B cell (primary cell): Measurements from ENCODE around the gene KCNJ10. TPM values are rescaled to one million over a fixed set of nuclear protein-coding genes. Genes with fewer than 3 reads are reported as not detected.

ENCODE experiments used
- ATAC-seq: fragments of 200-7000 bp; cut with Tn5 transposase; one replicate; pipeline ENCODE4 v1.10.0; 2021; ENCODE audit warnings: low read depth, mild to moderate bottlenecking, moderate number of reproducible peaks, moderate library complexity
- CTCF ChIA-PET: fragments of 350-600 bp; sonication (Branson Sonifier 250); formaldehyde crosslinking; loops from one replicate; lab custom pipeline; 2021; ENCODE audit warnings: antibody characterized with exemption, inconsistent platforms; lab: Charles Lee
- POLR2A ChIA-PET: fragments of 350-600 bp; sonication (Branson Sonifier 250); formaldehyde crosslinking; loops from one replicate; lab custom pipeline; 2021; ENCODE audit warnings: antibody characterized with exemption; lab: Charles Lee
- DNase-seq: peaks from one replicate; pipeline ENCODE4 v3.0.0; 2013
- H2AFZ ChIP-seq: 2 replicates; pipeline ENCODE4 v1.6.1; 2012; ENCODE audit warnings: mild to moderate bottlenecking, low read depth, low read length; ENCODE audit not compliant: insufficient read depth, poor library complexity, severe bottlenecking
- H3K27ac ChIP-seq, 2 donors: 1 replicate in 1 of 2; 2 replicates in 1 of 2; pipeline ENCODE4 v1.5.1; 2012 to 2013; ENCODE audit warnings: low read length in 2 of 2, mild to moderate bottlenecking in 2 of 2, moderate library complexity in 1 of 2
- H3K27me3 ChIP-seq, 4 experiments: fragments of 200-600 bp in 1 of 4; sonication (generic) in 1 of 4; replicated peaks in 1 of 4; 1 replicate in 2 of 4; 2 replicates in 2 of 4; pipeline versions ENCODE4 v1.6.1 to v1.7.0; 2013 to 2016; ENCODE audit warnings: low read length in 3 of 4, mild to moderate bottlenecking in 2 of 4, mixed read lengths in 1 of 4, moderate library complexity in 1 of 4; ENCODE audit not compliant: insufficient read depth in 4 of 4, control insufficient read depth in 3 of 4; ENCODE audit errors: control extremely low read depth in 1 of 4
- H3K36me3 ChIP-seq, 2 experiments: replicated peaks in 1 of 2; 1 replicate in 1 of 2; 2 replicates in 1 of 2; pipeline versions ENCODE4 v1.6.1 to v1.7.1; 2013; ENCODE audit warnings: low read length in 1 of 2; ENCODE audit not compliant: insufficient read depth in 2 of 2, control insufficient read depth in 1 of 2; ENCODE audit errors: control extremely low read depth in 1 of 2, extremely low read depth in 1 of 2
- H3K4me1 ChIP-seq, 2 donors: fragments of 200-600 bp in 1 of 2; sonication (generic) in 1 of 2; 1 replicate in 1 of 2; 2 replicates in 1 of 2; pipeline versions ENCODE4 v1.5.1 to v1.6.1; 2013 to 2017; ENCODE audit warnings: low read length in 2 of 2; ENCODE audit not compliant: control insufficient read depth in 2 of 2, insufficient read depth in 2 of 2
- H3K4me2 ChIP-seq: replicated peaks from 2 replicates; pipeline ENCODE3; 2012; ENCODE audit warnings: mild to moderate bottlenecking, low read depth, low read length; ENCODE audit not compliant: poor library complexity, severe bottlenecking
- H3K4me3 ChIP-seq, 5 experiments: fragments of 200-600 bp in 1 of 5; sonication (generic) in 1 of 5; 1 replicate in 3 of 5; 2 replicates in 2 of 5; pipeline versions ENCODE4 v1.5.1 to v1.7.0; 2011 to 2016; ENCODE audit warnings: low read length in 4 of 5, mild to moderate bottlenecking in 4 of 5, low read depth in 2 of 5, control low read depth in 1 of 5, moderate library complexity in 1 of 5; ENCODE audit not compliant: insufficient read depth in 1 of 5; ENCODE audit errors: control extremely low read depth in 1 of 5, extremely low read depth in 1 of 5
- H3K79me2 ChIP-seq: fragments of 200-600 bp; sonication (generic); one replicate; pipeline ENCODE4 v1.6.0; 2016; ENCODE audit warnings: low read length; ENCODE audit not compliant: control insufficient read depth, insufficient read depth
- H3K9ac ChIP-seq: fragments of 200-600 bp; sonication (generic); 2 replicates; pipeline ENCODE4 v1.6.1; 2017; ENCODE audit warnings: mild to moderate bottlenecking, low read length, moderate library complexity
- H3K9me3 ChIP-seq, 3 donors: one replicate each; pipeline versions ENCODE4 v1.6.1 to v1.7.1; 2013; ENCODE audit warnings: low read length in 2 of 3; ENCODE audit not compliant: control insufficient read depth in 2 of 3, insufficient read depth in 1 of 3; ENCODE audit errors: control extremely low read depth in 1 of 3
- H4K20me1 ChIP-seq: 2 replicates; pipeline ENCODE4 v1.6.0; 2012; ENCODE audit warnings: mild to moderate bottlenecking, low read length; ENCODE audit not compliant: insufficient read depth, control insufficient read depth, poor library complexity, severe bottlenecking
- H3K27ac Mint-ChIP-seq: one replicate; pipeline ENCODE4 v1.8.0; 2021; ENCODE audit warnings: mixed read lengths
- H3K27me3 Mint-ChIP-seq: one replicate; pipeline ENCODE4 v1.8.0; 2021; ENCODE audit warnings: mixed read lengths
- H3K4me1 Mint-ChIP-seq: one replicate; pipeline ENCODE4 v1.8.0; 2021; ENCODE audit warnings: mixed read lengths
- H3K4me3 Mint-ChIP-seq: one replicate; pipeline ENCODE4 v1.8.0; 2021; ENCODE audit warnings: mixed read lengths
- H3K9me3 Mint-ChIP-seq: one replicate; pipeline ENCODE4 v1.8.0; 2022; ENCODE audit warnings: mixed read lengths; ENCODE audit not compliant: insufficient read depth
- CTCF ChIP-seq: fragments of 200-600 bp; IDR thresholded peaks from one replicate; pipeline ENCODE4 v1.8.0; 2022; ENCODE audit warnings: antibody characterized with exemption, mild to moderate bottlenecking
- EZH2 ChIP-seq: IDR thresholded peaks from 2 replicates; pipeline ENCODE4 v1.6.1; 2012; ENCODE audit warnings: borderline replicate concordance, low read depth, mild to moderate bottlenecking, moderate library complexity, low read length; ENCODE audit not compliant: insufficient read depth, poor library complexity, severe bottlenecking
- WGBS: methylation state at CpG from one replicate; pipeline ENCODE4 v1.1.5; 2013; ENCODE audit warnings: missing lambda C conversion rate; ENCODE audit not compliant: insufficient coverage; 5-methylcytosine and 5-hydroxymethylcytosine counted together
- intact Hi-C: fragments of 100-400 bp; cut with micrococcal nuclease; formaldehyde crosslinking; loops from one replicate; pipeline ENCODE4 v1.10.0; 2022
- polyA plus RNA-seq: library from polyadenylated mRNA; depleted of rRNA; stranded (reverse); fragments of >200 nt; gene quantifications from 2 replicates; pipeline ENCODE4 v1.2.3, GENCODE V29; 2012
- total RNA-seq, 2 donors: library from RNA; stranded (reverse); fragments of 120-200 nt in 1 of 2; gene quantifications; 1 replicate in 1 of 2; 2 replicates in 1 of 2; pipeline versions ENCODE4 v1.2.3 to v1.2.4, GENCODE V29; 2013 to 2022

KCNJ10 gene
- total and polyA plus RNA-seq, 2 donors (not counting 1 experiment from before 2014, with no cell fraction given), result not detected

- H3K4me1 ChIP-seq, result no peaks in the 10 kb centered on the region
- H3K4me3 Mint-ChIP-seq, result no peak overlapping the region
- ATAC-seq (no peak), DNase-seq (no peak)
- no peaks in the 10 kb centered on the region for H3K79me2 ChIP-seq
- no peak overlapping the region for H3K27ac Mint-ChIP-seq
- TF ChIP-seq CTCF, result no peak
- no peak for TF ChIP-seq EZH2
- H3K27me3 Mint-ChIP-seq, result peaks cover 18% of the 10 kb centered on the region
- ChIA-PET POLR2A (no interaction called here), CTCF (interaction anchor here (0.7 to 0.9 kb wide), 2 partner anchors 9 to 74 kb away, joined by 3 to 4 read pairs; no protein-coding TSS in a partner anchor)
- H3K4me2 ChIP-seq, result no peak overlapping the region
- no peaks in the 10 kb centered on the region for H3K27me3 ChIP-seq
- no peak overlapping the region for H2AFZ ChIP-seq
- H3K9ac ChIP-seq, result no peak overlapping the region
- H3K36me3 ChIP-seq, result no peaks in the 10 kb centered on the region
- H3K4me3 ChIP-seq, result no peak overlapping the region
- H4K20me1 ChIP-seq, result no peaks in the 10 kb centered on the region
- no peak overlapping the region for H3K27ac ChIP-seq
- WGBS, result 75% methylated on average over 2 of the region's 5 CpGs
- intact Hi-C loops, result no loop called here
- H3K9me3 ChIP-seq, result no peaks in the 10 kb centered on the region
- H3K4me1 Mint-ChIP-seq, result no peaks in the 10 kb centered on the region
- H3K9me3 Mint-ChIP-seq, result no peaks in the 10 kb centered on the region
Observed at GRCh38 chr1:160021376-160022074, 48.4 kb downstream of the KCNJ10 start.

- Histone ChIP-seq H3K27ac (no peak overlapping the region), H3K4me1 (no peaks in the 10 kb centered on the region), H3K4me3 (no peak overlapping the region), H3K79me2 (no peaks in the 10 kb centered on the region), H4K20me1 (no peaks in the 10 kb centered on the region), H3K9ac (no peak overlapping the region), H3K27me3 (no peaks in the 10 kb centered on the region), H3K9me3 (no peaks in the 10 kb centered on the region), H3K36me3 (no peaks in the 10 kb centered on the region), H2AFZ (no peak overlapping the region), H3K4me2 (no peak overlapping the region)
- Mint-ChIP-seq H3K9me3 (no peaks in the 10 kb centered on the region), H3K4me3 (no peak overlapping the region), H3K4me1 (no peaks in the 10 kb centered on the region), H3K27me3 (peaks cover 18% of the 10 kb centered on the region), H3K27ac (no peak overlapping the region)
- intact Hi-C loops, result no loop called here
- CTCF ChIA-PET, result interaction anchor here (8.3 kb wide), 1 partner anchor 14 kb away, joined by 66 read pairs; no protein-coding TSS in a partner anchor
- POLR2A ChIA-PET, result no interaction called here
- no peak for ATAC-seq
- 62% methylated on average over 5 of the region's 5 CpGs for WGBS
- no peak for TF ChIP-seq EZH2
- no peak for DNase-seq
Observed at GRCh38 chr1:160020196-160020595, 49.8 kb downstream of the KCNJ10 start.
